Fibroblast of mammary gland (primary cell): ENCODE results near the gene POLR1C.
A peak's percentile ranks its signal among the peaks of the same experiment; 100 is the strongest.

Experiments used
- DNase-seq: peaks from one replicate; pipeline ENCODE4 v3.0.0-alpha.2; 2010; ENCODE audit warnings: low read depth
- H3K4me3 ChIP-seq: 2 replicates; pipeline ENCODE4 v1.5.1; 2011; ENCODE audit warnings: low read depth, mild to moderate bottlenecking, low read length, moderate library complexity; ENCODE audit not compliant: control insufficient read depth
- CTCF ChIP-seq: conservative IDR thresholded peaks from 2 replicates; pipeline ENCODE4 v1.5.1; 2011; ENCODE audit warnings: low read depth, low read length, inconsistent platforms; ENCODE audit not compliant: control insufficient read depth, insufficient read depth

Gene POLR1C

GRCh38 chr6:43472515-43472914 is 44.4 kb upstream of the POLR1C start:
- DNase-seq: no peak
- no peak overlapping the region for H3K4me3 ChIP-seq
- TF ChIP-seq CTCF: no peak

DNA sequence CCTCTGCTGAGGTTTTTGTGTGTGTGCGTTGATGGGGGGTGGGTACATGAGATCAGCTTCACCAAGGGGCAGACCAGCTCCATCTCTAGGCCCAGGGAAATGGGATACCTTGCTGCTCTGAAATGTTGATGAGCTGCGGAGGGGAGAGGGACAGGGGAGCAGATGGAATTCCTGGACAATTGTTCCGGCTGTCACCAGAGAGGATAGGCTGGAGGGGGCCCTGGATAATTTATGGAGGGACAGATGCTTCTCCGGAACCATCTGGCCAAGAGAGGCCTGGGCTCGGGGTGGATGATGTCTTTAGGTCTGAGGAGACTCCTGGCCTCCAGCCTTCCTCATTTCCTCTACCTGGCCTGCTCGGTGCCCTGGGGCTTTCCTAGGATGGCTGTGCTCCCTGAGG is 41.4 kb upstream of the POLR1C start:
- TF ChIP-seq CTCF: no peak
- no peak overlapping the region for H3K4me3 ChIP-seq
- no peak for DNase-seq

GRCh38 chr6:43476746-43477145 is 40.1 kb upstream of the POLR1C start:
- H3K4me3 ChIP-seq: peak overlapping the region; percentile 75
- no peak for TF ChIP-seq CTCF
- no peak for DNase-seq

DNA sequence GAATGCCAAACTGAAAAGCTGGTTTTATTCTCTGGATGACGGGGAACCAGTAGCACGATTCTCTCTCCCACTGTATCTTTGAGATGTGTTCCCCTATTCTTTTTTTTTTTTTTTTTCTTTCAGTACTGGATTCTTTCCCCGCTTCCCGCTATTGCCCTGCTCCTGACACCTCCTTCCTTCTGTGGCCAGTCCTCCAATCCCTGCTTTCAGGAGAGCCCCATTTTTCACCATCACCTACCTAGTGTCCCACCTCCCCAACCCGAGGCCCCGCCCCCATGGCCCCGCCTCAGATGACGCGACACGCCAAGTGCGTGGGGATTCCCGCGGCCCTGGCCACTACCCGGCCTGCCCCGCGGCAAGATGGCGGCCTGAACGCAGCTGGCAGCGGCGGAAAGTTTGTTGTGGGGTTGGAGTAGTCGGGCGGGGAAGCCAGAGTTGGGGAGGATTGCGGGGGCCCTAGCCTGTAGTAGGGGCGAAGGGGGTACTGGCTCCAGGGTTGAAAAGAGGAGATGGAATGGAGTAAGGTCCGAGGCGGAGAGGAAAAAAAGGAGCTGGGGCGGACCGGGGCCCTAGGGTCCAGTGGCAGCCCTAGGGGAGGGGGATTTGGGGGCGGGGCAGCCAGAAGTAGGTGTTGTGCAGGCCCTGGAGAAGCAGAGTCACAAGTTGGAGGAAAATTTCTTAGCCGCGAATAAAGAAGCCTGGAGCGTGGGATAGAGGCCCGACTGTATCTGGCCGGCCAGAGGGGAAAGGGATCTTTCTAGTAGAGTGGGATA is 39.5 kb upstream of the POLR1C start, which contains the start of gene TJAP1:
Gene TJAP1 (plus strand): TSS at position 336 of the 773 bp plus-strand sequence. CDS start 21,432 bp downstream, outside the sequence.
- peak within 1 kb of the TSS; percentile 75 for H3K4me3 ChIP-seq
- TF ChIP-seq CTCF: no peak
- peak; percentile 68 for DNase-seq

DNA sequence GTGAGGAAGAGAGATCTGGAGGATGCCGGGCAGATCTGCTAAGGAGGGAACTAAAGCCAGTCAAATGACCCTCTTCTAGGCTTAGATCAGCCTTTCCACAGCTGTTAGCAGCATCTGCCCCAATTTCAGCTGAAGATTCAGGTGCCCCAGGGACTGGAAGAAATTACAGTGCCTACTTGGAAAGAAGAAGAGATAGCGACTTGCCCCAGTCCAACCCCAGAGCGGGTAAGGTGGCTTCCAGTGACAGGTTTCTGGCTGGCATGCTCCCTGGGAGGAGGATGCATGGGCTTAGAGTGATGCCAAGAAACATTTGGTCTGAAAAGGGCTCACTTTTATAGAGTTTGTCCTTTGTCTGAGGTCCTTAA is 38.9 kb upstream of the POLR1C start:
- TF ChIP-seq CTCF: no peak
- DNase-seq: no peak
- H3K4me3 ChIP-seq: peak overlapping the region; percentile 75

DNA sequence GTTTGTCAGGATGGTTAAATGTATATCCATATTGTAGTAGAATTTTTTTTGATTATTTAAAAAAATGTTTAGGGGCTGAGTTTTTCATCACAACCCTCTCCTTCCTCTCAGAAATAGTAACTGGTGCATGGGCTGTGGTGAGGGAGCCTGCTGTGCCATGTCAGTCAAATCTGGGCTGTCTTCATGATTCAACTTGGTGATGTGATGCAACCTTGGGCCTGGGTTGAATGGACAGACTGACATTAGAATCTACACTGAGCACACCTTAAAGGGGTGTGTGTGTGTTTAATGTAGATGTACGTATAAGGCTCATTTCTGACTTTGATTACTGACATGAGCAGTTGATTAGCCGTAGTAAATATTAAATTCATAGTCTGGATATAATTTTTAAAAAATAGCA is 35.8 kb upstream of the POLR1C start:
- no peak for TF ChIP-seq CTCF
- H3K4me3 ChIP-seq: no peak overlapping the region
- no peak for DNase-seq
